HepG2 (cell line): ENCODE results near the gene SLC9B2. TPM values are rescaled to one million over a fixed set of nuclear protein-coding genes. Genes with fewer than 3 reads are reported as not detected.

Experiments used
- ATAC-seq: fragments of 200-7000 bp; cut with Tn5 transposase; 3 replicates; pipeline ENCODE4 v1.9.1; 2020; ENCODE audit warnings: mild to moderate bottlenecking, moderate library complexity
- BruUV-seq: library from RNA; stranded (reverse); fragments of 400-500 nt; replicated peaks from 2 replicates; lab custom pipeline; 2021; lab: Mats Ljungman, UMichigan
- CTCF ChIA-PET: fragments of 300-600 bp; formaldehyde crosslinking; extraction: SDS; loops from one replicate; lab custom pipeline; 2021; ENCODE audit warnings: low total read pairs, inconsistent platforms, low intra/inter-chr PET ratio; lab: Yijun Ruan, JAX
- POLR2A ChIA-PET: fragments of 350-600 bp; sonication (Branson Sonifier 250); formaldehyde crosslinking; loops from one replicate; lab custom pipeline; 2020; ENCODE audit warnings: antibody characterized with exemption, inconsistent platforms; lab: Yijun Ruan, JAX
- DNase-seq: peaks from one replicate; pipeline ENCODE4 v3.0.0-alpha.2; 2015; ENCODE audit warnings: low spot score
- FAIRE-seq: peaks from 3 replicates; lab custom pipeline; 2011; peaks lifted over from hg19 to GRCh38; lab: Jason Lieb, UNC
- H2AFZ ChIP-seq: one replicate; pipeline ENCODE4 v1.6.1; 2011; ENCODE audit warnings: low read length, inconsistent platforms
- H3K27ac ChIP-seq: fragments of 300-600 bp; 3 replicates; pipeline ENCODE4 v1.8.0; 2011; ENCODE audit warnings: mixed run types, mild to moderate bottlenecking, mixed read lengths, low read length, inconsistent platforms; ENCODE audit not compliant: insufficient read depth; ENCODE audit errors: extremely low read length
- H3K27me3 ChIP-seq, 2 experiments: fragments of 200-600 bp in 1 of 2; 2 replicates in 1 of 2; 3 replicates in 1 of 2; pipeline versions ENCODE4 v1.6.0 to v1.8.0; 2011; ENCODE audit warnings: low read length in 2 of 2, mild to moderate bottlenecking in 2 of 2, moderate library complexity in 2 of 2, inconsistent platforms in 1 of 2; ENCODE audit not compliant: insufficient read depth in 2 of 2, control insufficient read depth in 1 of 2
- H3K36me3 ChIP-seq, 2 experiments: fragments of 200-600 bp in 1 of 2; replicated peaks in 1 of 2; 2 replicates in 1 of 2; 3 replicates in 1 of 2; pipeline versions ENCODE4 v1.5.1 to v1.8.0; 2011; ENCODE audit warnings: low read length in 2 of 2, inconsistent platforms in 1 of 2; ENCODE audit not compliant: insufficient read depth in 2 of 2, control insufficient read depth in 1 of 2
- H3K4me1 ChIP-seq: 2 replicates; pipeline ENCODE4 v1.5.1; 2012; ENCODE audit warnings: low read length, inconsistent platforms; ENCODE audit not compliant: insufficient read depth
- H3K4me2 ChIP-seq: 2 replicates; pipeline ENCODE4 v1.6.0; 2011; ENCODE audit warnings: low read depth, low read length, inconsistent platforms
- H3K4me3 ChIP-seq, 3 experiments: fragments of 200-600 bp in 1 of 3; sonication (generic), shearing (Covaris generic) in 1 of 3; replicated peaks in 1 of 3; 2 replicates each; pipeline ENCODE4 v1.5.1; 2011 to 2016; ENCODE audit warnings: low read length in 3 of 3, inconsistent platforms in 2 of 3, low read depth in 2 of 3, mild to moderate bottlenecking in 2 of 3, control low read depth in 1 of 3, mixed read lengths in 1 of 3; ENCODE audit not compliant: insufficient read depth in 1 of 3
- H3K79me2 ChIP-seq: one replicate; pipeline ENCODE4 v1.6.1; 2011; ENCODE audit warnings: low read length, inconsistent platforms; ENCODE audit not compliant: insufficient read depth
- H3K9ac ChIP-seq: 2 replicates; pipeline ENCODE4 v1.6.0; 2011; ENCODE audit warnings: mild to moderate bottlenecking, low read depth, low read length, inconsistent platforms; ENCODE audit not compliant: insufficient read depth
- H3K9me3 ChIP-seq: 2 replicates; pipeline ENCODE4 v1.5.1; 2012; ENCODE audit warnings: mild to moderate bottlenecking, low read length
- H4K20me1 ChIP-seq: 2 replicates; pipeline ENCODE4 v1.6.0; 2011; ENCODE audit warnings: inconsistent platforms, mild to moderate bottlenecking, low read length, moderate library complexity; ENCODE audit not compliant: insufficient read depth
- CEBPG ChIP-seq: IDR thresholded peaks from 2 replicates; pipeline ENCODE4 v1.6.1; 2016
- KDM3A ChIP-seq: IDR thresholded peaks from 2 replicates; pipeline ENCODE4 v1.6.1; 2018; ENCODE audit warnings: low read depth, missing compliant biosample characterization
- MAZ ChIP-seq, 2 experiments: sonication (generic) in 1 of 2; formaldehyde crosslinking in 1 of 2; IDR thresholded peaks; 2 replicates each; pipeline versions ENCODE4 v1.5.0 to v1.6.1; 2012 to 2020; ENCODE audit warnings: low read depth in 2 of 2, mild to moderate bottlenecking in 2 of 2, borderline replicate concordance in 1 of 2, improper control_type of control experiment in 1 of 2, low read length in 1 of 2, missing genetic modification reagents in 1 of 2, moderate library complexity in 1 of 2
- SAP130 ChIP-seq: IDR thresholded peaks from 2 replicates; pipeline ENCODE4 v1.6.1; 2016; ENCODE audit warnings: low read depth
- SP1 ChIP-seq, 2 experiments: fragments of 450-650 bp in 1 of 2; sonication (generic) in 1 of 2; formaldehyde crosslinking in 1 of 2; IDR thresholded peaks; 2 replicates each; pipeline versions ENCODE4 v1.4.0 to v1.6.1; 2016 to 2020; ENCODE audit warnings: missing genetic modification reagents in 1 of 2
- ZBTB7B ChIP-seq: sonication (generic); formaldehyde crosslinking; IDR thresholded peaks from 2 replicates; pipeline ENCODE4 v1.4.0; 2020; ENCODE audit warnings: missing genetic modification reagents
- ZFP1 ChIP-seq: IDR thresholded peaks from 2 replicates; pipeline ENCODE4 v1.6.1; 2016
- ZNF501 ChIP-seq: sonication (generic); formaldehyde crosslinking; IDR thresholded peaks from 2 replicates; pipeline ENCODE4 v1.5.1; 2020; ENCODE audit warnings: mild to moderate bottlenecking, moderate library complexity, missing genetic modification reagents
- ZNF777 ChIP-seq: sonication (generic); formaldehyde crosslinking; IDR thresholded peaks from 2 replicates; pipeline ENCODE4 v1.4.0; 2020; ENCODE audit warnings: missing genetic modification reagents
- WGBS: methylation state at CpG from one replicate; pipeline ENCODE4 v1.1.6; 2017; ENCODE audit warnings: low lambda C conversion rate; 5-methylcytosine and 5-hydroxymethylcytosine counted together
- in situ Hi-C: cut with HindIII; loops from 2 replicates; pipeline ENCODE4 v1.10.0; 2017; ENCODE audit warnings: low pct_unique_long_range_greater_than_20kb; ENCODE audit not compliant: extremely low pct_ligation_motif_present
- intact Hi-C: fragments of 100-400 bp; cut with micrococcal nuclease; formaldehyde crosslinking; loops from one replicate; pipeline ENCODE4 v1.10.0; 2022; ENCODE audit not compliant: unreplicated experiment
- polyA plus RNA-seq, 8 experiments: library from polyadenylated mRNA; depleted of rRNA in 3 of 8; stranded (reverse) in 7 of 8; unstranded in 1 of 8; fragments of >200 nt; fragmentation: Illumina TruSeq in 4 of 8; extraction: Trizol in 4 of 8; gene quantifications; 2 replicates each; pipeline versions ENCODE4 v1.2.1 to v1.2.3, GENCODE V29; 2011 to 2016; ENCODE audit warnings: low read depth in 4 of 8, missing spikeins in 1 of 8, mixed read lengths in 1 of 8; ENCODE audit not compliant: insufficient read depth in 1 of 8
- total RNA-seq, 5 experiments: library from RNA; depleted of rRNA; stranded (reverse); fragments of >200 nt; fragmentation: Illumina TruSeq; extraction: Trizol; gene quantifications; 2 replicates each; pipeline ENCODE4 v1.2.3, GENCODE V29; 2016; ENCODE audit warnings: low read depth in 1 of 5
- TF ChIP-seq, protein P1 (sequence below): sonication (generic); formaldehyde crosslinking; IDR thresholded peaks from 2 replicates; pipeline ENCODE4 v1.4.0; 2020; ENCODE audit warnings: mild to moderate bottlenecking, missing genetic modification reagents
- TF ChIP-seq, protein P2 (sequence below): sonication (generic); formaldehyde crosslinking; IDR thresholded peaks from 2 replicates; pipeline ENCODE4 v1.4.0; 2020; ENCODE audit warnings: mild to moderate bottlenecking, missing genetic modification reagents
- TF ChIP-seq, protein P3 (sequence below): sonication (generic); formaldehyde crosslinking; IDR thresholded peaks from 2 replicates; pipeline ENCODE4 v1.4.0; 2020; ENCODE audit warnings: missing genetic modification reagents
- TF ChIP-seq, protein P4 (sequence below): conservative IDR thresholded peaks from 2 replicates; pipeline ENCODE4 v1.6.1; 2018; ENCODE audit warnings: missing genetic modification reagents
- TF ChIP-seq, protein P5 (sequence below): IDR thresholded peaks from 2 replicates; pipeline ENCODE4 v1.6.1; 2012; ENCODE audit warnings: low read depth, low read length, improper control_type of control experiment

Gene SLC9B2
- total and polyA plus RNA-seq, 2 of the 13 experiments (the other 11 are each of a cell fraction or from before 2014, with no cell fraction given) = 23.5 to 38.5 TPM

DNA sequence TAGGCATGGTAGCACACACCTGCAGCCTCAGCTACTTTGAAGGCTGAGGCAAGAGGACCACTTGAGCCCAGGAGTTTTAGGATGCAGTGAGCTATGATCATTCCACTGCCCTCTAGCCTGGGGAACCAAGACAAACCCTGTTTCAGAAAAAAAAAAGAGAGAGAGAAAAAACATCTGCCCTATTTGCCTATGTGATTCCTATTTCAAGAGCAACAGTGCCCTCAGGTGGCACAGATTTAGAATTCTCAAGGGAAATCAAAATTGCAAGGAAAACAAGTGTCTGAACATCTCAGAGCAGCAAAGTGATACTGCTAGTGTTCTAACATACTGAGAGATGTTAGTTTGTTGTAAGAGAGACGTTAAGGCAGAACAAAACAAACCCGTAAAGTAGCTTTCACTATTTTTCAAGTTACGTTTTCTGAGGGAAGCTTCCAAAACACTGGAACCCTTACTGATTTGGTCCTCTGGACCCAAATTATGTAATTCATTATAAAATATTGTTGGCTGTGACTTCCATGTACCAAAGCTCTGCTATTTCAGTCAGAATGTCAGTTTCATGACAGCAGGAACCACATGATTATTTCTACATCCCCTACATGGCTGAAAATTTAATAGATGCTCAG is 15.2 kb upstream of the SLC9B2 start (continued):
- TF ChIP-seq SP1 (IDR thresholded peaks at IDR 0.05) (no peak), SP1 (CRISPR knock-in tag; IDR thresholded peaks at IDR 0.05) (no peak), SAP130 (CRISPR knock-in tag) (peak; percentile 33; the same call in 1 of the 2 replicates), KDM3A (CRISPR knock-in tag) (0 out of 2 replicates have a peak, but pooled peaks have one; percentile 33), ZFP1 (CRISPR knock-in tag) (no peak)
- TF ChIP-seq, protein P1, sequence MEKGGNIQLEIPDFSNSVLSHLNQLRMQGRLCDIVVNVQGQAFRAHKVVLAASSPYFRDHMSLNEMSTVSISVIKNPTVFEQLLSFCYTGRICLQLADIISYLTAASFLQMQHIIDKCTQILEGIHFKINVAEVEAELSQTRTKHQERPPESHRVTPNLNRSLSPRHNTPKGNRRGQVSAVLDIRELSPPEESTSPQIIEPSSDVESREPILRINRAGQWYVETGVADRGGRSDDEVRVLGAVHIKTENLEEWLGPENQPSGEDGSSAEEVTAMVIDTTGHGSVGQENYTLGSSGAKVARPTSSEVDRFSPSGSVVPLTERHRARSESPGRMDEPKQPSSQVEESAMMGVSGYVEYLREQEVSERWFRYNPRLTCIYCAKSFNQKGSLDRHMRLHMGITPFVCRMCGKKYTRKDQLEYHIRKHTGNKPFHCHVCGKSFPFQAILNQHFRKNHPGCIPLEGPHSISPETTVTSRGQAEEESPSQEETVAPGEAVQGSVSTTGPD (CRISPR knock-in tag) = no peak

DNA sequence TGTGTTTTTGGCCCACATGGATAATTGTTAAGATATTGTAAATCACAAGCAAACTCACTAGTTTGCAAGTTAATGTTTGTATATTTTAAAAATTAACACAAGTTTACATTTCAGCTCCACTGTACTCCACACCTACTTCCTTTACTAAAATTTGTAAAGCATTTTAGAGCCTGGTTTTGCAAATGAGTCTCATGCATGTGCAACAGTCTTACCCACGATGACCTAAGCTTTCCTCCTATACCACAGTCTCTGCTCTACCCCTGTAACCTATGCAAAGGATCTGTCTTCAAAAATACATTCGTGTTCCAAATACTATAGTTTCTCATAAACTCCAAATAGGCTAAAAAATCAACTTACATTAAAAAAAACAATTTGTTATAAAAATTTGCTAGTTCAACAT is 12.9 kb upstream of the SLC9B2 start:
- no peak for FAIRE-seq
- intact Hi-C loops = no loop called here
- WGBS = 80% methylated on average over 2 of the region's 2 CpGs
- H3K4me3 ChIP-seq = no peak overlapping the region
- H3K27me3 ChIP-seq = no peaks in the 10 kb centered on the region
- POLR2A ChIA-PET = no interaction called here
- no peak for ATAC-seq
- BruUV-seq = no TSS peak
- no peaks in the 10 kb centered on the region for H3K4me1 ChIP-seq
- no peaks in the 10 kb centered on the region for H3K9me3 ChIP-seq
- H3K79me2 ChIP-seq = no peaks in the 10 kb centered on the region
- no peaks in the 10 kb centered on the region for H4K20me1 ChIP-seq
- no peak overlapping the region for H3K4me2 ChIP-seq
- DNase-seq = no peak
- no peak overlapping the region for H2AFZ ChIP-seq
- CTCF ChIA-PET = interaction anchor here (1.7 kb wide), 1 partner anchor 43 kb away, joined by 7 read pairs; no protein-coding TSS in a partner anchor
- H3K27ac ChIP-seq = no peak overlapping the region
- H3K9ac ChIP-seq = no peak overlapping the region
- in situ Hi-C loops = loop anchor here (5.0 kb wide), 1 partner anchor 47 kb away; no protein-coding TSS in a partner anchor
- peaks cover 3 to 21% of the 10 kb centered on the region in 2 experiments; a peak in 2 of 5 replicates for H3K36me3 ChIP-seq
- TF ChIP-seq, protein P2, sequence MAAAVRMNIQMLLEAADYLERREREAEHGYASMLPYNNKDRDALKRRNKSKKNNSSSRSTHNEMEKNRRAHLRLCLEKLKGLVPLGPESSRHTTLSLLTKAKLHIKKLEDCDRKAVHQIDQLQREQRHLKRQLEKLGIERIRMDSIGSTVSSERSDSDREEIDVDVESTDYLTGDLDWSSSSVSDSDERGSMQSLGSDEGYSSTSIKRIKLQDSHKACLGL (CRISPR knock-in tag) = no peak
- TF ChIP-seq, protein P3, sequence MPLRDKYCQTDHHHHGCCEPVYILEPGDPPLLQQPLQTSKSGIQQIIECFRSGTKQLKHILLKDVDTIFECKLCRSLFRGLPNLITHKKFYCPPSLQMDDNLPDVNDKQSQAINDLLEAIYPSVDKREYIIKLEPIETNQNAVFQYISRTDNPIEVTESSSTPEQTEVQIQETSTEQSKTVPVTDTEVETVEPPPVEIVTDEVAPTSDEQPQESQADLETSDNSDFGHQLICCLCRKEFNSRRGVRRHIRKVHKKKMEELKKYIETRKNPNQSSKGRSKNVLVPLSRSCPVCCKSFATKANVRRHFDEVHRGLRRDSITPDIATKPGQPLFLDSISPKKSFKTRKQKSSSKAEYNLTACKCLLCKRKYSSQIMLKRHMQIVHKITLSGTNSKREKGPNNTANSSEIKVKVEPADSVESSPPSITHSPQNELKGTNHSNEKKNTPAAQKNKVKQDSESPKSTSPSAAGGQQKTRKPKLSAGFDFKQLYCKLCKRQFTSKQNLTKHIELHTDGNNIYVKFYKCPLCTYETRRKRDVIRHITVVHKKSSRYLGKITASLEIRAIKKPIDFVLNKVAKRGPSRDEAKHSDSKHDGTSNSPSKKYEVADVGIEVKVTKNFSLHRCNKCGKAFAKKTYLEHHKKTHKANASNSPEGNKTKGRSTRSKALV = no peak
- TF ChIP-seq, protein P4, sequence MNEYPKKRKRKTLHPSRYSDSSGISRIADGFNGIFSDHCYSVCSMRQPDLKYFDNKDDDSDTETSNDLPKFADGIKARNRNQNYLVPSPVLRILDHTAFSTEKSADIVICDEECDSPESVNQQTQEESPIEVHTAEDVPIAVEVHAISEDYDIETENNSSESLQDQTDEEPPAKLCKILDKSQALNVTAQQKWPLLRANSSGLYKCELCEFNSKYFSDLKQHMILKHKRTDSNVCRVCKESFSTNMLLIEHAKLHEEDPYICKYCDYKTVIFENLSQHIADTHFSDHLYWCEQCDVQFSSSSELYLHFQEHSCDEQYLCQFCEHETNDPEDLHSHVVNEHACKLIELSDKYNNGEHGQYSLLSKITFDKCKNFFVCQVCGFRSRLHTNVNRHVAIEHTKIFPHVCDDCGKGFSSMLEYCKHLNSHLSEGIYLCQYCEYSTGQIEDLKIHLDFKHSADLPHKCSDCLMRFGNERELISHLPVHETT (CRISPR knock-in tag) = no peak
- TF ChIP-seq ZNF777 (CRISPR knock-in tag) (no peak), ZBTB7B (CRISPR knock-in tag) (no peak), CEBPG (CRISPR knock-in tag) (no peak), ZNF501 (no peak), MAZ (IDR thresholded peaks at IDR 0.05; ENCODE audit: borderline replicate concordance, low read depth, low read length) (no peak), MAZ (CRISPR knock-in tag; IDR thresholded peaks at IDR 0.05; ENCODE audit: low read depth) (no peak)
- TF ChIP-seq, protein P5, sequence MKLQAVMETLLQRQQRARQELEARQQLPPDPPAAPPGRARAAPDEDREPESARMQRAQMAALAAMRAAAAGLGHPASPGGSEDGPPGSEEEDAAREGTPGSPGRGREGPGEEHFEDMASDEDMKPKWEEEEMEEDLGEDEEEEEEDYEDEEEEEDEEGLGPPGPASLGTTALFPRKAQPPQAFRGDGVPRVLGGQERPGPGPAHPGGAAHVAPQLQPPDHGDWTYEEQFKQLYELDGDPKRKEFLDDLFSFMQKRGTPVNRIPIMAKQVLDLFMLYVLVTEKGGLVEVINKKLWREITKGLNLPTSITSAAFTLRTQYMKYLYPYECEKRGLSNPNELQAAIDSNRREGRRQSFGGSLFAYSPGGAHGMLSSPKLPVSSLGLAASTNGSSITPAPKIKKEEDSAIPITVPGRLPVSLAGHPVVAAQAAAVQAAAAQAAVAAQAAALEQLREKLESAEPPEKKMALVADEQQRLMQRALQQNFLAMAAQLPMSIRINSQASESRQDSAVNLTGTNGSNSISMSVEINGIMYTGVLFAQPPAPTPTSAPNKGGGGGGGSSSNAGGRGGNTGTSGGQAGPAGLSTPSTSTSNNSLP = no peak
